K562 (cell line): Measurements from ENCODE around the gene HAPSTR1. TPM values are rescaled to one million over a fixed set of nuclear protein-coding genes. Genes with fewer than 3 reads are reported as not detected.

Experiments used
- ADNP ChIP-seq: fragments of 200-800 bp; sonication (Bioruptor generic); IDR thresholded peaks from 2 replicates; pipeline ENCODE4 v1.6.1; 2016; ENCODE audit warnings: missing genetic modification characterization, missing compliant biosample characterization
- CHD2 ChIP-seq: IDR thresholded peaks from 2 replicates; pipeline ENCODE4 v1.6.1; 2011; ENCODE audit warnings: low read depth, low read length
- E2F1 ChIP-seq: sonication (generic); formaldehyde crosslinking; IDR thresholded peaks from 2 replicates; pipeline ENCODE4 v1.8.1; 2023; ENCODE audit warnings: mild to moderate bottlenecking, missing genetic modification reagents, moderate library complexity
- EHMT2 ChIP-seq: fragments of 450-650 bp; IDR thresholded peaks from 2 replicates; pipeline ENCODE4 v1.6.1; 2018; ENCODE audit warnings: antibody characterized with exemption
- ETS2 ChIP-seq: IDR thresholded peaks from 2 replicates; pipeline ENCODE4 v1.6.1; 2016; ENCODE audit warnings: borderline replicate concordance, missing genetic modification characterization, mild to moderate bottlenecking, moderate library complexity, missing compliant biosample characterization; ENCODE audit not compliant: poor library complexity, severe bottlenecking
- FOXM1 ChIP-seq, 2 experiments: fragments of 450-650 bp in 1 of 2; sonication (generic) in 1 of 2; formaldehyde crosslinking in 1 of 2; IDR thresholded peaks; 2 replicates each; pipeline versions ENCODE4 v1.6.1 to v1.9.0; 2017 to 2022; ENCODE audit warnings: low read depth in 2 of 2, mild to moderate bottlenecking in 2 of 2, missing genetic modification reagents in 1 of 2, moderate library complexity in 1 of 2
- GTF2F1 ChIP-seq: IDR thresholded peaks from 2 replicates; pipeline ENCODE4 v1.6.1; 2011; ENCODE audit warnings: low read depth, low read length, improper control_type of control experiment
- JUN ChIP-seq, 2 experiments: sonication (generic) in 1 of 2; formaldehyde crosslinking in 1 of 2; IDR thresholded peaks; 2 replicates each; pipeline versions ENCODE4 v1.6.1 to v1.8.0; 2012 to 2022; ENCODE audit warnings: borderline replicate concordance in 2 of 2, mild to moderate bottlenecking in 2 of 2, improper control_type of control experiment in 1 of 2, low read depth in 1 of 2, low read length in 1 of 2, missing genetic modification reagents in 1 of 2
- MYC ChIP-seq, 2 experiments: fragments of 250-450 bp in 1 of 2; sonication (Bioruptor Pico) in 1 of 2; IDR thresholded peaks; 2 replicates each; pipeline versions ENCODE4 v1.5.1 to v1.6.1; 2012 to 2021; ENCODE audit warnings: low read depth in 2 of 2, borderline replicate concordance in 1 of 2, improper control_type of control experiment in 1 of 2, low read length in 1 of 2, mild to moderate bottlenecking in 1 of 2, moderate library complexity in 1 of 2
- NFIC ChIP-seq: fragments of 450-650 bp; IDR thresholded peaks from 2 replicates; pipeline ENCODE4 v1.6.1; 2017; ENCODE audit warnings: mild to moderate bottlenecking, inconsistent platforms
- NUFIP1 ChIP-seq: fragments of 450-650 bp; IDR thresholded peaks from 2 replicates; pipeline ENCODE4 v1.6.1; 2018; ENCODE audit not compliant: partially characterized antibody
- OTX1 ChIP-seq: fragments of 450-650 bp; formaldehyde crosslinking; IDR thresholded peaks from 2 replicates; pipeline ENCODE4 v1.4.0; 2022; ENCODE audit warnings: mild to moderate bottlenecking
- PTBP1 ChIP-seq: fragments of 200-400 bp; formaldehyde crosslinking; IDR thresholded peaks from 2 replicates; pipeline ENCODE4 v1.6.1; 2017; ENCODE audit warnings: low read depth, low read length
- PYGO2 ChIP-seq: fragments of 450-650 bp; IDR thresholded peaks from 2 replicates; pipeline ENCODE4 v1.6.1; 2016; ENCODE audit warnings: mild to moderate bottlenecking, missing genetic modification characterization, moderate library complexity, missing compliant biosample characterization
- RAD21 ChIP-seq, 2 experiments: fragments of 250-450 bp in 1 of 2; fragments of 450-650 bp in 1 of 2; sonication (Bioruptor Pico) in 1 of 2; formaldehyde crosslinking in 1 of 2; IDR thresholded peaks in 1 of 2; conservative IDR thresholded peaks in 1 of 2; 2 replicates each; pipeline versions ENCODE4 v1.4.0 to v1.8.0; 2020 to 2022; ENCODE audit warnings: mild to moderate bottlenecking in 2 of 2, moderate library complexity in 1 of 2
- RAD51 ChIP-seq: fragments of 450-650 bp; IDR thresholded peaks from 2 replicates; pipeline ENCODE4 v1.7.1; 2016; ENCODE audit warnings: low read depth, mild to moderate bottlenecking, borderline replicate concordance
- SFPQ ChIP-seq: fragments of 200-400 bp; formaldehyde crosslinking; IDR thresholded peaks from 2 replicates; pipeline ENCODE4 v1.6.1; 2017; ENCODE audit warnings: mild to moderate bottlenecking, low read depth, low read length, moderate library complexity
- SMARCA5 ChIP-seq: fragments of 450-650 bp; IDR thresholded peaks from 2 replicates; pipeline ENCODE4 v1.6.1; 2016
- U2AF2 ChIP-seq: fragments of 200-400 bp; formaldehyde crosslinking; optimal IDR thresholded peaks from 2 replicates; pipeline ENCODE3; 2017; ENCODE audit warnings: low read depth, mild to moderate bottlenecking, low read length
- ZNF274 ChIP-seq: IDR thresholded peaks from 2 replicates; pipeline ENCODE4 v1.6.1; 2011; ENCODE audit warnings: low read depth, mild to moderate bottlenecking, low read length, moderate library complexity, borderline replicate concordance
- ZNF277 ChIP-seq: fragments of 250-450 bp; sonication (Bioruptor Pico); IDR thresholded peaks from 2 replicates; pipeline ENCODE4 v1.8.0; 2022; ENCODE audit warnings: inconsistent platforms, mild to moderate bottlenecking, moderate library complexity, borderline replicate concordance
- ZNF785 ChIP-seq: fragments of 250-450 bp; sonication (Bioruptor Pico); IDR thresholded peaks from 2 replicates; pipeline ENCODE4 v1.4.0; 2020; ENCODE audit warnings: mild to moderate bottlenecking
- polyA plus RNA-seq, 8 experiments: library from polyadenylated mRNA; depleted of rRNA in 4 of 8; stranded (reverse) in 5 of 8; unstranded in 3 of 8; fragments of >200 nt; fragmentation: Nextera tagmentation in 2 of 8; fragmentation: Illumina TruSeq in 1 of 8; extraction: Ambion mirVana in 2 of 8; extraction: Trizol in 1 of 8; gene quantifications; 2 replicates each; pipeline versions ENCODE4 v1.2.1 to v1.2.3, GENCODE V29; 2011 to 2014; ENCODE audit warnings: inconsistent platforms in 1 of 8, missing spikeins in 1 of 8
- total RNA-seq, 7 experiments: library from RNA; depleted of rRNA in 6 of 7; stranded (reverse); fragments of >200 nt in 6 of 7; fragmentation: Illumina TruSeq in 2 of 7; extraction: Trizol in 2 of 7; gene quantifications; 2 replicates each; pipeline versions ENCODE4 v1.2.1 to v1.2.3, GENCODE V29; 2011 to 2021; ENCODE audit warnings: low replicate concordance in 1 of 7

The HAPSTR1 gene
- total and polyA plus RNA-seq, 9 of the 15 experiments (the other 6 are each of a cell fraction or from before 2014, with no cell fraction given) = 10.8 to 67.9 (median 36.5) TPM

GRCh38 chr16:9047689-9048301, 43.6 kb upstream of the HAPSTR1 start (continued):
- TF ChIP-seq E2F1 (CRISPR knock-in tag) = no peak
- no peak for TF ChIP-seq ZNF785 (CRISPR knock-in tag)
- TF ChIP-seq RAD21 (CRISPR knock-in tag; conservative IDR thresholded peaks at IDR 0.05 in 1 of 2, IDR thresholded peaks at IDR 0.05 in 1 of 2) = no peak
- TF ChIP-seq NUFIP1 = no peak
- TF ChIP-seq GTF2F1 = no peak
- no peak for TF ChIP-seq SMARCA5
- TF ChIP-seq ZNF277 = no peak
- TF ChIP-seq JUN (IDR thresholded peaks at IDR 0.05; ENCODE audit: borderline replicate concordance, low read depth, low read length) = peak; percentile 100
- peak; percentile 92; the same call in 1 of the 2 replicates for TF ChIP-seq JUN (CRISPR knock-in tag; IDR thresholded peaks at IDR 0.05; ENCODE audit: borderline replicate concordance)
- TF ChIP-seq CHD2 = no peak
- TF ChIP-seq ZNF274 = no peak
- TF ChIP-seq ADNP = peak; percentile 30; the same call in 1 of the 2 replicates
- no peak for TF ChIP-seq FOXM1 (IDR thresholded peaks at IDR 0.05; ENCODE audit: low read depth)
- no peak for TF ChIP-seq FOXM1 (CRISPR knock-in tag; IDR thresholded peaks at IDR 0.05; ENCODE audit: low read depth)
- TF ChIP-seq EHMT2 = peak; percentile 27; the same call in 1 of the 2 replicates
- TF ChIP-seq OTX1 = no peak
- TF ChIP-seq SFPQ = no peak
- TF ChIP-seq RAD51 = no peak
- peak; percentile 43; the same call in 1 of the 2 replicates for TF ChIP-seq MYC (IDR thresholded peaks at IDR 0.05; ENCODE audit: low read depth, low read length)
- no peak for TF ChIP-seq MYC (CRISPR knock-in tag; IDR thresholded peaks at IDR 0.05; ENCODE audit: borderline replicate concordance, low read depth)
- TF ChIP-seq PTBP1 = no peak
- TF ChIP-seq PYGO2 = no peak
- TF ChIP-seq NFIC = 0 out of 2 replicates have a peak, but pooled peaks have one; percentile 7
- no peak for TF ChIP-seq ETS2 (tag)
- no peak for TF ChIP-seq U2AF2
